GM19023 (cell line): ENCODE data around the gene TH.
"Not testable (repeated sequence)": the region's sequence is repeated elsewhere in the genome, so short reads cannot be mapped to it uniquely, and the experiment has no call there.

ENCODE experiments used
- ATAC-seq: cut with Tn5 transposase; IDR thresholded peaks from one replicate; pipeline ENCODE4 v1.9.1; 2021; ENCODE audit warnings: mild to moderate bottlenecking, moderate library complexity; ENCODE audit not compliant: unreplicated experiment

Gene TH

DNA sequence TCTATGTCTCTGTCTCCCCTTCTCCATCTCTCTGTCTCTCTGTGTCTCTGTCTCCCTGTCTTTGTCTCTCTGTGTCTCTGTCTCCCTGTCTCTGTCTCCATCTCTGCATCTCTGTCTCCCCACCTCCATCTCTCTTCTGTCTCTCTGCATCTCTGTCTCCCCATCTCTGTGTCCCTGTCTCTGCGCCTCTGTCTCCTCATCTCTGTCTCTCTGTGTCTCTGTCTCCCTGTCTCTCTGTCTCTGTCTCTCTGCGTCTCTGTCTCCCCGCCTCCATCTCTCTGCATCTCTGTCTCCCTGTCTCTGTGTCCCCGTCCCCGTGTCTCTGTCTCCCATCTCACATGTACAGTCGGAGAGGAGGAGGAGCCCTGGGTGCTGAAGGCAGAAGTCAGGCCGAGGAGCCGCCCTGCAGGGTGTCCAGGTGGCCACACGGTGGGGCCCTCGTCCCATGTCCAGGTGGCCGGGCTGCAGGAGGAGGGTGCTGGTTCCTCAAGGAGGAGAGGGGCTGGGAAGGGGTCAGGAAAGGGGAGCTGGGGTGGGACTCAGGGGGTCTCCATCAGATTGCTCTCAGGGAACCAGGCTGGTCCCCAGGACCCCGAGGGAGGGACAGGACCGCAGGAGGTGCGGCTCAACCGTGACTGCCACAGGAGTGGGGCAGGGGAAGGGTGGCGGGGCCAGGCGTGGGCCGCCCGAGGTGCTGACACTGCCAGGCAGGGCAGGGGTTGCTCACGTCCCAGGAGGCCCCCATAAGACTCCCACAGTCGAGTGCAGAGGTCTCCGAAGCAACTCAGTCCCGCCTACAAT is 25.6 kb upstream of the TH start:
- no peak for ATAC-seq

DNA sequence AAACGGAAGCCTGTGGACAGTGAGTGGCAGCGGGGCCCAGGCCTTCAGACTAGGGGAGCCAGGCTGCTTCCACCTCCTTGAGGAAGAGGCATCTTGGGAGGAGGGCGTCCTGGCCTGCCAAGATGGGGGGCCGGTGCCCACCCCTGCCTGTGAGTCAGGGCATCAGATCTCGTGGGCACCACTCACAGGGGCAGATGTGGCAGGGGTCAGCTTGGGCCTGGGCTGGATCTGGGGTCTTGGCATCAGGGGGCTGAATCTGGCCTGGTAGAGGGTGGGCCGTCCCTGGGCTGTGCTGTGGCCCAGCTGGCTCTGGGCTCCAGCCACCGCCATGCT is 24.1 kb upstream of the TH start:
- no peak for ATAC-seq

DNA sequence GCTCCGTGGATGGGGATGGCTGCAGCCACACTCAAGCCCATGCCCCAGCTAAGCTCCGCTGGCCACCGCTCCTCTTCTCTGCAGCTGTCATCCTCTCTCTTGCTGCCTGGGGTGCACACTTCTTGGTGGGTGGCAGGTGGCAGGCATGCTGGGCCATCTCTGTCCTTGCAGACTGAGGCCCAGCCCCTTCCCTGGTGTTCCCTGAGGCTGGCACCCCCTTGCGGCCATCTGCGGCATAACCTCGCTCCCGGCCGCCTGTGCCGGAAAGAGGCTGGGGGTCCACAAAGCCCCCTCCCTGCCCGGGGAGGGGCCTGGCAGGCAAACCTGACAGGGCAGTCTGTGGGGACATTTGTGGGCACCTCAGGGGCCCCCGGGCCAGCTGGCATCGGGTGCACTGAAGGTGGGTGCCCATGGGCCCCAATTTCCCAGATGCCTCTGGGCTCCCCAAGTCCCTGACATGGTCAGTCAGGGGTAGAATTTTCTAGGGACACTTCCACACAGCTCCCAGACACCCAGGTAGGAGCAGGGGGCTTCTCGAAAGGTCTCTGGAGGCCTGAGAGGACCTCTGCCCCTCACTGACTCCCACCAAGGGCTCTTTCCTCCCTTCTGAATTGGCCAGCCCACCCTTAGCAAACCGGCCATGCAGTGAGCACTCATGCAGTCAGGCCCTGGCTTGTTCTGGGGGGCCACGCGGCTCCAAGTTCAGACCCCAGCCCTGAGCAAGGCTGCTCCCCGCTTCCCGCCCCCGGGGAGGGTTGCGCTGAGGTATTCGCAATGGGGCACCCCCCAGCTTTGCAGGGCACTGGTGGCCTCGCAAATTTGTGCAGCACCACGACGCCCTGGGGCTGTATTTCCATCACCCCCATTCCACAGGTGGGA is 23.5 kb upstream of the TH start:
- no peak for ATAC-seq

DNA sequence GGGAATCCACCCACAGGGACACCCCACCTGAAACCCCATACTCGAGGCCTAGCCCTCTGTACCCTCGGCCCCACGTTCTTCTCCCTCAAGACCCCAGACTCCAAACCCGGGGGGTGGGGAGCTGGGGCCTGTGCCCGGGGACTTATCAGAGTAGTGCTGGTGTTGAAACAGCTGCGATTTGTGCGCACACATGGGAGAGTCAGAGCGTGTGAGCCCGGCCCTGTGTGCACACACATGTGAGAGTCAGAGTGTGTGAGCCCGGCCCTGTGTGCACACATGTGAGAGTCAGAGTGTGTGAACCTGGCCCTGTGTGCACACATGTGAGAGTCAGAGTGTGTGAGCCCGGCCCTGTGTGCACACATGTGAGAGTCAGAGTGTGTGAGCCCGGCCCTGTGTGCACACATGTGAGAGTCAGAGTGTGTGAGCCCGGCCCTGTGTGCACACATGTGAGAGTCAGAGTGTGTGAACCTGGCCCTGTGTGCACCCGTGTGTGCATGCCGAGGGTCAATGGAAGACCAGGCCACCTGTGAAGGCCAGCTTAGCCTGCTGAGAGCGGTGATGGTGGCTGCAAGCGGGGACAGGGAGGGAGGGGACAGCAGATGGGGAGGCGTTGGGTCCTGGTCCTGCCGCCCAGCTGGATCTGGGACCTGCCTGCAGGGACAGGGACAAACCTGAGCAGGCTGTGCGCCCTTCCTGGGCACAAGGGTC is 22.4 kb upstream of the TH start:
- not testable (repeated sequence) for ATAC-seq

DNA sequence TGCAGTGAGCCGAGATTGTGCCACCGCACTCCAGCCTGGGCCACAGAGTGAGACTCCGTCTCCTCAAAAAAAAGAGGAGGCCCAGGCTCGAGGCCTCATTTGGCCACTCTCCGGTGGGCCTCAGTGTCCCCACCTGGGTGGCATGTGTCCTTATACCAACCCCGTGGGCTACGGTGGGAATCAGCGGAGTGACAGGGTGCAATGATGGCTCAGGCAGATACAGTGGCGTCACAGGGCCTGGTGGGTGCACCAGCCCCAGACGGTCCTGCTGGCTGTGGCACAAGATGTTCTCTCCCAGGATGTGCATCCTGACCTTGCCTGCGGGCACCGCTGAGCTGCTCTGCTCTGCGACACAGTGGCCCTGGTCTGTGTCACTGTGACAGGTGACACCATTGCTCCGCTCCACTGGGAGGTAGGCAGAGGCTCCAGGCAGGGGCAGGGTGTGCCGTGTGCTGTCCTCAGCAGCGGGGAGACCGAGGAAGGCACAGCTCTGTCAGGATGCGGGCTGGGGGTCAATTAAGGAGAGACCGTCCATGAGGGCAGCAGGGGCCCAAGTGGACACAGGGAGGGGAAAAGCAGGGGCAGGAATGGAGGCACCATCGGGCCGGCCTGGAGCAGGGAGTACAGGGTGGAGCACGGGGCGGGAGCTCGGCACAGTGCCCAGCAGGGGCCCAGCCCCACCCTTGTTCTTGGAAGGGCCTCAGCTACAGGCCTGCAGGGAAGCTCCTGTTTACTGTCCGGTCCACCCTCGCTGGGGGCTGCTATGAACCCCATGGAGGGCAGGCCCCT is 21.7 kb upstream of the TH start:
- no peak for ATAC-seq

DNA sequence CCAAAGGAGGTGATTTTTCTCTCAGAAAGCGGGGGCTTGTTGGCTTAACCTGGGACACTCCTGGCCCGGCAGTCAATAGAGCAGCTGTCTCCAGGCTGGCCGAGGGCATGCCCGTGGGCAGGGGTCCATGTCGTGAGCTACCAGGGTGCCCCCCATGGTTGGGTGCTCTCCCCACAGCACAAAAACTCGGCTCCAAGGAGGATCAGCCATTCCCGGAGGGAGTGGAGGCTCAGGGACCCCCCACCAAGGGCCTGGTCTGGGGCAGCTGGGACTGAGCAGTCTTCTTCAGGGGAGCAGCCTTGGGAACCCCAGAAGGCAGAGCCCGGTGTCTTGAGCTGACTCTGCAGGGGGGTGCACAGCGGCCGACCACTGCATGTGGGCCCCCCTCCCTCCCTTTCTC is 20.8 kb upstream of the TH start:
- no peak for ATAC-seq

DNA sequence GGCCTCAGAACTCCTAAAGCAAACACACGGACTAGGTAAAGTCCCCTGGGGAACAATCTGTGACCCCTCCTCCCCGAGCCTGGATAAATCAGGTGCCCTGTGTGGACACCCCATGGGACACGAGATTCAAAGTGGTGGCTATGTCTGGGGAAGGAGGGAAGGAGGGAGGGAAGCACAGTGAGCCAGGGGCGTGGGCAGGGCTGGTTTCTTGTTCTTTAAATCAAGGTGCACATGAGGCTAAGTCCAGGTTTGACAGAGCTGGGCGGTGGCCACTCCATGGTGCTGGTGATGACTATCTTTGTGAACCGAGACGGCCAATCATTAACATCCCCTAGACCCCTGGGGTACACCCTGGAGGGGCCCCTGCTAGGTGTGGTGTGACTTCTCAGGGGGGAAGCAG is 20.3 kb upstream of the TH start:
- no peak for ATAC-seq

DNA sequence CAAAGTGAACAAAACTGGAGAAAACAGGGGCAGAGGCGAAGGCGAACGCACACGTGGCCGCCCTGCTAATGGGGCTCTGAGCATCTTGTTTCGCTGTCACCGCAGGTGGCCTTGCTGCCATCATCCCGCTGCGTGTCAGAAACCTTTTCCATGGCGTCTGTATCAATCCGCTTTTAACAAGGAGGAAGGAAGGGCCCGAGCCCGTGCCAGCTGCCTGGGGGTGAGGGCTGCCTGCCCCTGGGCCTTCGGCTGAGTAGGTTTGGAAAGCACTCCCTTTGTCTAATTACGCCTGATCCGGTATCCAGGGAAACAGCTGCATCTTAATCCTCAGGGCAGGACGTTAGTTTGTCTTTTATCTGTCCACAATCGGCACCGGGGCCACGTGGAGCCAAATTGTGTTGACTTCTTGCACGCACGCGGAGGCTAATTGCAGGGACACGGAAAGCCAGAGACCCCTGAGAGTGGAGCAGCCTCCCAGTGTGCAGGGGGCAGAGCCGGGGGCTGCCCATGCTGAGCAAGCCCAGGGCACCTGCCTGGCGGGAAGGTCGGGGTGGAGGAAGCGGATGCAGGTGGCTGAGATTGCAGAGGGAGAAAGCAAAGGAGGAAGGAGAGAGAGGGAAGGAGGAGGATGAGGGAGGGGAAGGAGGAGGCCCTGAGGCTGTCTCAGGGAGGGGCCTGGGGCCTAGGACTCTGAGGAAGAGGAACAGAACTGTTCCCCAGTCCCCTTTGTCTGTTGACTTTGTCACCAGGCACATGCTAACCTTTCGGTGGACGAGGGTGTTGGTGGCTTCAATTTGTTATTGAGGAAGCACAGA is 19.2 kb upstream of the TH start:
- ATAC-seq, result no peak

DNA sequence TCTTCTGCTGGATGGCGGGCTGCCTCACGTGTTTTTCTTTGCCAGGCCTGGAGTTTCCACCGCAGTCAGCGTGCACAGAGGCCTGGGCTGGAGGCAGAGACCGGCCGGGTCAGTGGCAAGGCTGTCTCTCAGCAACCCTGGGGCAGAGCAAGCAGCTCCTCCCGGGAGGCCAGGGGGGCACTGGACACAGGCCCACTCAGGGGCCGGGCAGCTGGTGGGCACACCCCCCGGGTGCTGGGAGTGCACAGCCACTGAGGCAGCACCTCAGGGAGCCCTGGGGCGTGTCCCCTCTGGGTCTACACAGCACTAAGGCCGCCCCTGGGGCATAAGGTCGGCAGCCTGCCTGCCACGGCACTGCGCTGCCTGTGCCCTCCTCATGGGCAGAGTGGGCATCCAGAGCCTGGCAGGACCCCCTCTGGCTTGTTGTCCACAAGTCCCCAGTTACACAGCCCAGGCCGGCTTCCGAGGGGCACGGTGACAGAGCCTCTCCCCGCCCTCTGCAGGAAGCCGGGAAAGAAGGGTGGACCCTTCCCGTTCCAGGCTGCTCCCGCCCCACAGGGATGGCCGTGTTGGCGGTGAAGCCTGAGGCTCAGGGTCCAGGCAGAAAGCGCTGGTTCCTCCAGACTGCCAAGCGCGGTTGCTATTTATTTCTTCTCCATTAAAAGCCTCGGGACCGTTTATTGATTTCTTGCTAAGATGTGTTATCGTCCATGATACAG is 18.5 kb upstream of the TH start:
- no peak for ATAC-seq

DNA sequence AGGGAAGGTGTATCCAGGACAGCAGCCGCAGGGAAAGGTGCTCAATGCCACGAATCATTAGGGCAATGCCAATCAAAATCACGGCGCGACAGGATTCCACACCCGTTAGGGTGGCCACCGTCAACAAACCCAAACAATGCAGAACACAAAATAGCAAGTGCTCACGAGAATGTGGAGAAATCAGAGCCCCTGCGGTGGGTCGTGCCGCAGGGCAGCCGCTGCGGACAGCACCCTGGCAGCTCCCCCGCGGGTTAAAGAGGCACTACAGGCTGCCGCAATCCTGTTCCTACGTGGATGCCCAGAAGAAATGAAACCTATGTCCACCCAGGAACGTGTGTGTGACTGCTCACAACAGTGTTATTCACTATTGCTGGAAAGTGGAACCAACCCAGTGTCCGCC is 17.1 kb upstream of the TH start:
- ATAC-seq, result no peak

DNA sequence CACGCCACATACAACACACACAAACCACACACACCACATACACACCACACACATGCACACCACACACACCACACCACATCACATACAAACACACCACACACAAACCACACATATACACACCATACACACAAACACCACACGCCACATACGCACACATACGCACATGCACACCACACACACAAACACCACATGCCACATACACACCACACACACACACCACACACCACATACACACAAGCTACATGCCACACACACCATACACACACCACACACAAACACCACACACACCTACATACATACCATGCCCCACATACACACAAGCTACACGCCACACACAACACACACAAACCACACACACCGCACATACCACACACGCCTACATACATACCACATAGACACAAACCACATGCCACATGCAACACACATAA is 15.7 kb upstream of the TH start:
- no peak for ATAC-seq

DNA sequence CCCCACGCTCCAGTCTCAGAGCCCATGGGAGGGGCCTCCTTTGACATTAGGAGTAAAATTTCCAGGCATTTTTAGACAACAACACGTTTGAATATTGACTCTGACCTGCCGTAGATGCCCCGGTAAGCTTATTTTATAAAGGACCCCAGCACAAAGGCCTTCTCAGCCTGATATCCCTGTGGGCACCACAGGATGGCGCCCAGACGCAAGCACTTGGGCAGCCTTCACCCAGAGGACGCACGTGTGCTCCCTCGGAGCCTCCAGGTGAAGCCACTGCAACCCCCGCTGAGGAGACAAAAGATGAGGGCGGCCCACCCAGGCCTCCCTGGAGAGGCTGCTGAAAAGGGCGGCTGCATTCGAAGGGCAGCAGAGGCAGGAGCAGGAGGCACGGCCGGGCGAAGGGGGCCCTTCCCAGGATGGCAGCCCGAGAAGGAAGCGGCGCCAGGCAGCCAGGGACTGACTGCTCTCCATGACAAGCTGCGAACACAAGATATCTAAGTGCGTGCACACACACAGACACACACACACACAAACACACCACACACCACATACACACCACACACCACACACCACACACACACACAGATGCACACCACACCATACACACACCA is 15.2 kb upstream of the TH start:
- no peak for ATAC-seq

DNA sequence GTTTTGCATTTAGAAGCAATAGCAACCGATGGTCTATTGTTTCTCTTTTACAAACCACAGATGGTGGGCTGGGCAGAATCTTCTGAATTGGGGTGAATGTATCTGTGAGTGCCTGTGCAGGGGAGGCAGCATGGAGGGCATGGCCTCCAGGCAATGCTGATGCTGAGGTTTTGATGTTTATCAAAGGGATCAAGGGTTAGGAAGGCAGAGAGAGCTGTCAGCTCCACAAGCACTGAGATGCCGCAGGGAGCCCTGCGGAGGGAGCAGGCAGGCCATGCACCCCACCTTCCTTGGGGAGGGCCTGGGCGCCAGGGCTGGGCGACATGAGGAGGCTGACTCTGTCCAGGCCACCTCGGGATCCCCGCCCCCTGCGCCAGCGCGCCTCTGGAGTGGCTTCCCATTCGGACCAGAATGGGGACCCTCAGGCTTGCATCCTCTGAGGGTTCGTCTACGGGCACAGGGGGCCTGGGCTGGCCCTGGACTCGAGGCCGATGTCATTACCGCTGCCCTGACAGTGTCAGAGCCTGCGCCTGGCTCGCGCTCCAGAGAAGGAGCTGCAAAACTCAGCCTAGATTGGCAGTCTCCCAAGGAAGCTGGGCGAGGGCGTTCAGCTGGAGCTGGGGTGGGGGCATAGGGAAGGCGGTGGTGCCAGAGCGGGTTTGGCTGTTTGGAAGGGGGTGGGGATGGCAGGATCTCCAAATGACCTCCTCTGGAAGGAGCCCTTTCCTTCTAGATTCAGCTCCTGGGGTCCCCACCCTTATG is 13.9 kb upstream of the TH start:
- no peak for ATAC-seq

DNA sequence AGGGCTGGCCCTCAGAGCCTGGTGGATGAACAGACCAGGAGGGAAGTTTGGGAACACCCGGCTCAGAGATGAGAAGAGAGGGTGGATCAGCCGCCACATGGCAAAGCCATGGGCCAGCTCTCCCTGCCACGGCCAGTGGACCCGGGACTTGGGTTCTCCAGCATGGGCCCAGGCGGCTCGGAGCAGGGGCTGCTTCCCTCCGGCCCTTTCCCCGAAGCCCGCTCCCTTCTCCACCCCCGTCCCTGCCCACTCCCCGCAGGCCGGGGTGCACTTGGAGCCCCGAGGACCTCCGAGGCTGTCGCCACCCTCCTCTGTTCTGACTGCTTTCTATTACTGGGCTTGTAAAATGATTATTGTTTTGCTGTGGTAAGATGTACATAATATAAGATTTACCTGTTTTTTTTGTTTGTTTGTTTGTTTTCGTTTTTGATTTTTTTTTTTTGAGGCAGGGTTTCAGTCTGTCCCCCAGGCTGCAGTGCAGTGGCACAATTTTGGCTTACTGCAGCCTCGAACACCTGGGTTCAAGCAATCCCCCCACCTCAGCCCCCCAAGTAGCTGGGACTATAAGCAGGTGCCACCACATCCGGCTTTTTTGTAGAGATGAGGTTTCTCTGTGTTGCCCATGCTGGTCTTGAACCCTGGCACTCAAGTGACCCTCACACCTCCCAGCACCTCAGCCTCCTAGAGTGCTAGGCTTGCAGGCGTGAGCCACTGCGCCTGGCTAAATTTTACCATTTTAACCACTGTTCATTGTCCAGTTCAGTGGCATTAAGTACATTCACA is 11.3 kb upstream of the TH start:
- ATAC-seq, result no peak

DNA sequence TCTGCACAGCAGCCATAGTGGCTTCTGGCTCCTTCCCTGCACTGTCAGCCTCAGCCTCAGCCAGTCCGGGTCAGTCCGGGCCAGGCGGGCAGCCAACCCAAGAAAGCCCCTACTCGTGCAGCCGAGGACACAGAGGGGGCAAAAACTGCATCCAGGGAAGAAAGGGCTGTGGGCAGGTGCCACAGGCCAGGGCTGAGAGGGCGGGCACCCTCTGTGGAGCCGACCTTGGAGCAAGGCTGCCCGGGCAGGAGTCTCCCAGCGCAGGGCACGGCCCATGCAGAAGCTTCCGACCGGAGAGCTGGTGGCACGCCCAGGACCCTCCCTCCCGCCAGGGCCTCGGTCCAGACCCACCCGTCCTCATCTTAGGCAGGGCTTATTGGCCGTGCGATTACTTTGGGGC is 10.5 kb upstream of the TH start:
- no peak for ATAC-seq

DNA sequence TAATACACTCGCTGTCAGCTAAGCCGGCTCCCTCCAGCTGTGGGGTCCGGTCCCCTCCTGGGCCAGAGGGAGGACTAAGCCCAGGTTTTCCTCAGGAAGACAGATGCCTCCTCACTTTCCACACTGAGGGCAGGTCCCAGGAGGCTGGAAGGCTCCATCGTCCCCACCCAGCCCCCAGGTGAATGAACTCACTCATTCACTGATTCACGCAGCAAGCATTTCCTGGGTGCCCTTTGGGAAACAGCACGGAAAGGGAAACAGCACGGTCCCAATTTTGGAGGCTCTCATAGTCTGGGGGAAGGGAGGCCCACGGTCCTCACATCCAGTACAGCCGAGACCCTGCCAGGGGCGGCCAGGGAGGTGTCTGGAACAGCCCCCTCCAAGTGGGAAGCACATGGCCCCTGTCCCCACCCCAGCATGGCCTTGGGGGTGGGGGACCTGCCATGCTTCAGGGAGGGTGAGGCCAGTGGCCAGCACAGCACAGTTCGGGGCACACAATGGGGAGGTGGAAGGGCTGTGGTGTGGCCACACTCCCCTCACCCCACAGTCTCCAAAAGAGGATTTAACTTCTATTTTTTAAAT is 9.3 kb upstream of the TH start:
- no peak for ATAC-seq

DNA sequence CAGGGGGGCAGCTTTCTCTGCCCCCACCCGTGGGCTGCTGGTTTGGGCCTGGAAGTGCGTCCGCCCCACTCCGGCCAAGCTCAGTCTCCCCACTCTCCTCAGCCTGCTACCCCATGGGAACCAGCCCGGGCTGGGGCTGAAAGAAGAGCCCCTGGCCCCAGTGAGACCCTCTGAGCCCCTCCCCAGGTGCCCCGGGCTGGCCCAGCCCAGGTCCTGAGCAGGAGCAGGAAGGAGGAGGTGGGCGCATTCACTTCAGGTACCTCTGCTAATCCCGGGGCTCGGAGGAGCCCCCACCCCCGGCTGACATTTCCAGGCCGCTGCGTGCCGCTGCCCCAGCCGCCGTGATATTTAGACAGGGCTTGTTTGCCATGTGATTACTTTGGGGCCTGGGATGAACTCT is 8.7 kb upstream of the TH start:
- no peak for ATAC-seq
